ENCODE data around the gene CPSF7. TPM values are rescaled to one million over a fixed set of nuclear protein-coding genes. Genes with fewer than 3 reads are reported as not detected.

CPSF7 gene
- total RNA-seq, 1 experiment from 2014 or later, result 96.1 TPM

- intact Hi-C loops (cut with micrococcal nuclease; ENCODE audit: unreplicated experiment) (no loop called here), in situ Hi-C loops (cut with HindIII; ENCODE audit: low pct_unique_long_range_greater_than_20kb, low sequenced_read_pairs) (no loop called here)
- no peak for ATAC-seq
- Histone ChIP-seq H3K36me3 (ENCODE audit: control insufficient read depth, insufficient read depth, low read length) (no peaks in the 10 kb centered on the region), H3K27ac (ENCODE audit: low read length) (no peak overlapping the region), H3K4me3 (ENCODE audit: low read depth in 2 of 2, low read length in 2 of 2) (no peak overlapping the region), H3K27me3 (ENCODE audit: control insufficient read depth, insufficient read depth, low read length) (no peaks in the 10 kb centered on the region), H3K9me3 (ENCODE audit: control insufficient read depth, insufficient read depth, low read depth, low read length) (no peaks in the 10 kb centered on the region), H3K4me1 (ENCODE audit: control insufficient read depth, insufficient read depth, low read length) (no peaks in the 10 kb centered on the region)
- no peak for TF ChIP-seq POLR2AphosphoS5 (IDR thresholded peaks at IDR 0.05; ENCODE audit: low read depth, low read length)
- TF ChIP-seq CTCF (IDR thresholded peaks at IDR 0.05), result no peak
- TF ChIP-seq SIN3A (IDR thresholded peaks at IDR 0.05; ENCODE audit: borderline replicate concordance, insufficient read depth, low read depth, low read length), result no peak
- no peak for TF ChIP-seq REST (IDR thresholded peaks at IDR 0.05; ENCODE audit: insufficient read depth in 1 of 2, low read depth in 2 of 2, low read length in 1 of 2)
- TF ChIP-seq TCF7L2 (IDR thresholded peaks at IDR 0.05; ENCODE audit: low read depth, low read length), result no peak
- BruUV-seq (replicated peaks), result no TSS peak
- ChIA-PET POLR2A (no interaction called here), CTCF (interaction anchor here (0.5 kb wide), 1 partner anchor 25 kb away, joined by 5 read pairs; no protein-coding TSS in a partner anchor)
- no peak for DNase-seq (ENCODE audit: low read depth, low spot score)
Observed at GRCh38 chr11:61380884-61381283, 48.9 kb downstream of the CPSF7 start.

GRCh38 chr11:61378713-61379313, 51.0 kb downstream of the CPSF7 start:
- peak; percentile 46; the same call in 1 of the 2 replicates for ATAC-seq
- intact Hi-C loops (cut with micrococcal nuclease; ENCODE audit: unreplicated experiment), result no loop called here
- BruUV-seq (replicated peaks), result no TSS peak
- ChIA-PET CTCF (interaction anchor here (0.7 kb wide), 1 partner anchor 75 kb away, joined by 4 read pairs; no protein-coding TSS in a partner anchor), POLR2A (no interaction called here)
- H3K9me3 ChIP-seq (ENCODE audit: control insufficient read depth, insufficient read depth, low read depth, low read length), result no peaks in the 10 kb centered on the region
- no peaks in the 10 kb centered on the region for H3K27me3 ChIP-seq (ENCODE audit: control insufficient read depth, insufficient read depth, low read length)
- no peak overlapping the region for H3K27ac ChIP-seq (ENCODE audit: low read length)
- no peaks in the 10 kb centered on the region for H3K4me1 ChIP-seq (ENCODE audit: control insufficient read depth, insufficient read depth, low read length)
- in situ Hi-C loops (cut with HindIII; ENCODE audit: low pct_unique_long_range_greater_than_20kb, low sequenced_read_pairs), result no loop called here
- no peaks in the 10 kb centered on the region for H3K36me3 ChIP-seq (ENCODE audit: control insufficient read depth, insufficient read depth, low read length)
- no peak overlapping the region for H3K4me3 ChIP-seq (ENCODE audit: low read depth in 2 of 2, low read length in 2 of 2)
- TF ChIP-seq CTCF (IDR thresholded peaks at IDR 0.05) (no peak), TCF7L2 (IDR thresholded peaks at IDR 0.05; ENCODE audit: low read depth, low read length) (no peak), REST (IDR thresholded peaks at IDR 0.05; ENCODE audit: insufficient read depth in 1 of 2, low read depth in 2 of 2, low read length in 1 of 2) (no peak), SIN3A (IDR thresholded peaks at IDR 0.05; ENCODE audit: borderline replicate concordance, insufficient read depth, low read depth, low read length) (no peak), POLR2AphosphoS5 (IDR thresholded peaks at IDR 0.05; ENCODE audit: low read depth, low read length) (no peak; the same call in 1 of the 2 replicates)
- DNase-seq (ENCODE audit: low read depth, low spot score), result no peak
